Neural cell (in vitro differentiated cells): ENCODE results near the gene ZNF93. TPM values are rescaled to one million over a fixed set of nuclear protein-coding genes. Genes with fewer than 3 reads are reported as not detected.
"Not testable (repeated sequence)": the region's sequence is repeated elsewhere in the genome, so short reads cannot be mapped to it uniquely, and the experiment has no call there.

Experiments used
- H2AFZ ChIP-seq: fragments of 200-600, 300-800 bp; sonication (generic), shearing (Covaris generic); 2 replicates; pipeline ENCODE4 v1.6.0; 2014; ENCODE audit warnings: low read depth, mild to moderate bottlenecking, antibody characterized with exemption, low read length, moderate library complexity
- H3F3A ChIP-seq: fragments of 200-600 bp; shearing (Covaris generic); 2 replicates; pipeline ENCODE4 v1.6.1; 2016; ENCODE audit warnings: mild to moderate bottlenecking, moderate library complexity, mixed read lengths, antibody characterized with exemption, low read length; ENCODE audit not compliant: insufficient read depth, poor library complexity, severe bottlenecking
- H3K27ac ChIP-seq: fragments of 200-600, 300-800 bp; sonication (generic), shearing (Covaris generic); 2 replicates; pipeline ENCODE4 v1.5.1; 2014; ENCODE audit warnings: mild to moderate bottlenecking, low read length, moderate library complexity
- H3K27me3 ChIP-seq: fragments of 300-800, 200-600 bp; sonication (generic), shearing (Covaris generic); 2 replicates; pipeline ENCODE4 v1.6.0; 2014; ENCODE audit warnings: mild to moderate bottlenecking, low read depth, low read length, moderate library complexity; ENCODE audit not compliant: insufficient read depth
- H3K36me3 ChIP-seq: fragments of 300-800, 200-600 bp; sonication (generic), shearing (Covaris generic); 2 replicates; pipeline ENCODE4 v1.5.1; 2014; ENCODE audit warnings: mild to moderate bottlenecking, antibody characterized with exemption, low read length, moderate library complexity; ENCODE audit not compliant: insufficient read depth
- H3K4me2 ChIP-seq: fragments of 300-800, 200-600 bp; sonication (generic), shearing (Covaris generic); 2 replicates; pipeline ENCODE4 v1.6.0; 2014; ENCODE audit warnings: mild to moderate bottlenecking, low read length
- H3K4me3 ChIP-seq: fragments of 300-800, 200-600 bp; sonication (generic), shearing (Covaris generic); 2 replicates; pipeline ENCODE4 v1.5.1; 2014; ENCODE audit warnings: mild to moderate bottlenecking, low read length, moderate library complexity
- H3K79me2 ChIP-seq: fragments of 200-600 bp; shearing (Covaris generic); replicated peaks from 2 replicates; pipeline ENCODE4 v1.6.0; 2014; ENCODE audit warnings: mild to moderate bottlenecking, low read length, moderate library complexity; ENCODE audit not compliant: insufficient read depth
- H3K9ac ChIP-seq: fragments of 300-800, 200-600 bp; sonication (generic), shearing (Covaris generic); 2 replicates; pipeline ENCODE4 v1.6.1; 2016; ENCODE audit warnings: mild to moderate bottlenecking, low read length, mixed read lengths
- H3K9me2 ChIP-seq: fragments of 200-600 bp; shearing (Covaris generic); 2 replicates; pipeline ENCODE4 v1.6.1; 2016; ENCODE audit warnings: mild to moderate bottlenecking, low read length, mixed read lengths; ENCODE audit not compliant: insufficient read depth
- H3K9me3 ChIP-seq: fragments of 200-600, 300-800 bp; sonication (generic), shearing (Covaris generic); 2 replicates; pipeline ENCODE4 v1.6.1; 2016; ENCODE audit warnings: mild to moderate bottlenecking, mixed run types, low read length, moderate library complexity, mixed read lengths
- H4K20me1 ChIP-seq: fragments of 200-600 bp; shearing (Covaris generic); 2 replicates; pipeline ENCODE4 v1.6.1; 2016; ENCODE audit warnings: mild to moderate bottlenecking, mixed run types; ENCODE audit not compliant: insufficient read depth
- CTCF ChIP-seq: fragments of 450-650 bp; IDR thresholded peaks from 2 replicates; pipeline ENCODE4 v1.5.1; 2014; ENCODE audit warnings: antibody characterized with exemption, mild to moderate bottlenecking, moderate library complexity; ENCODE audit not compliant: poor library complexity, severe bottlenecking
- EP300 ChIP-seq: fragments of 450-650 bp; conservative IDR thresholded peaks from 2 replicates; pipeline ENCODE4 v1.6.1; 2014; ENCODE audit warnings: antibody characterized with exemption, mild to moderate bottlenecking, moderate library complexity; ENCODE audit not compliant: poor library complexity, severe bottlenecking
- EZH2 ChIP-seq: fragments of 200-600, 300-800 bp; shearing (Covaris generic), sonication (generic); IDR thresholded peaks from 2 replicates; pipeline ENCODE4 v1.6.1; 2014; ENCODE audit warnings: antibody characterized with exemption, low read length, borderline replicate concordance, mild to moderate bottlenecking; ENCODE audit not compliant: insufficient read depth, poor library complexity, severe bottlenecking
- MXI1 ChIP-seq: fragments of 450-650 bp; conservative IDR thresholded peaks from 2 replicates; pipeline ENCODE4 v1.6.1; 2014; ENCODE audit warnings: antibody characterized with exemption, mild to moderate bottlenecking; ENCODE audit not compliant: poor library complexity, severe bottlenecking
- POLR2AphosphoS5 ChIP-seq: IDR thresholded peaks from 2 replicates; pipeline ENCODE4 v1.6.1; 2012
- RAD21 ChIP-seq: fragments of 450-650 bp; conservative IDR thresholded peaks from 2 replicates; pipeline ENCODE4 v1.6.1; 2014; ENCODE audit warnings: antibody characterized with exemption, mild to moderate bottlenecking, moderate library complexity
- REST ChIP-seq: IDR thresholded peaks from 2 replicates; pipeline ENCODE4 v1.6.1; 2012; ENCODE audit warnings: borderline replicate concordance
- SMC3 ChIP-seq: fragments of 450-650 bp; conservative IDR thresholded peaks from 2 replicates; pipeline ENCODE4 v1.6.1; 2014; ENCODE audit warnings: antibody characterized with exemption, mild to moderate bottlenecking, moderate library complexity; ENCODE audit not compliant: poor library complexity
- TAF1 ChIP-seq: IDR thresholded peaks from 2 replicates; pipeline ENCODE4 v1.6.1; 2012; ENCODE audit warnings: low read depth
- polyA plus RNA-seq: library from polyadenylated mRNA; depleted of rRNA; stranded (reverse); fragments of >200 nt; gene quantifications from 2 replicates; pipeline ENCODE4 v1.2.3, GENCODE V29; 2014

Gene ZNF93
- polyA plus RNA-seq, 1 donor from 2014 or later = 14.9 TPM

GRCh38 chr19:19911150-19911549 is 10.4 kb downstream of the ZNF93 start:
- no peak for TF ChIP-seq RAD21
- TF ChIP-seq EZH2 = no peak
- TF ChIP-seq POLR2AphosphoS5 = no peak
- no peak for TF ChIP-seq EP300
- no peak overlapping the region for H2AFZ ChIP-seq
- H4K20me1 ChIP-seq = no peaks in the 10 kb centered on the region

GRCh38 chr19:19914596-19914995 is 13.8 kb downstream of the ZNF93 start:
- no peaks in the 10 kb centered on the region for H3K27me3 ChIP-seq
- TF ChIP-seq POLR2AphosphoS5 (no peak), TAF1 (no peak), SMC3 (no peak), REST (no peak), RAD21 (no peak), EP300 (no peak), CTCF (no peak), MXI1 (no peak), EZH2 (no peak)
- peaks cover 4% of the 10 kb centered on the region for H3K9me3 ChIP-seq
- H3K27ac ChIP-seq = no peak overlapping the region
- no peak overlapping the region for H3K4me3 ChIP-seq
- H3F3A ChIP-seq = no peaks in the 10 kb centered on the region
- no peaks in the 10 kb centered on the region for H3K9me2 ChIP-seq
- no peaks in the 10 kb centered on the region for H4K20me1 ChIP-seq
- H3K36me3 ChIP-seq = peaks cover 10% of the 10 kb centered on the region
- no peak overlapping the region for H3K9ac ChIP-seq
- H2AFZ ChIP-seq = no peak overlapping the region
- no peak overlapping the region for H3K4me2 ChIP-seq
- peaks cover 32% of the 10 kb centered on the region for H3K79me2 ChIP-seq

More at GRCh38 chr19:19911150-19911549, 10.4 kb downstream of the ZNF93 start:
- Histone ChIP-seq H3K79me2 (peaks cover 64% of the 10 kb centered on the region), H3K4me2 (no peak overlapping the region), H3K9me3 (peaks cover 4% of the 10 kb centered on the region), H3F3A (no peaks in the 10 kb centered on the region), H3K27me3 (no peaks in the 10 kb centered on the region), H3K27ac (no peak overlapping the region), H3K9ac (no peak overlapping the region), H3K36me3 (peaks cover 1% of the 10 kb centered on the region), H3K9me2 (no peaks in the 10 kb centered on the region), H3K4me3 (no peak overlapping the region)

GRCh38 chr19:19930417-19930816 is 29.7 kb downstream of the ZNF93 start:
- H3K4me2 ChIP-seq, H3K9ac ChIP-seq, H3K4me3 ChIP-seq, H3F3A ChIP-seq, H3K9me2 ChIP-seq, H3K27ac ChIP-seq, H3K79me2 ChIP-seq, H3K27me3 ChIP-seq, H2AFZ ChIP-seq, H4K20me1 ChIP-seq: not testable (repeated sequence)
- Histone ChIP-seq H3K36me3 (peaks cover 54% of the 10 kb centered on the region), H3K9me3 (peaks cover 31% of the 10 kb centered on the region)

DNA sequence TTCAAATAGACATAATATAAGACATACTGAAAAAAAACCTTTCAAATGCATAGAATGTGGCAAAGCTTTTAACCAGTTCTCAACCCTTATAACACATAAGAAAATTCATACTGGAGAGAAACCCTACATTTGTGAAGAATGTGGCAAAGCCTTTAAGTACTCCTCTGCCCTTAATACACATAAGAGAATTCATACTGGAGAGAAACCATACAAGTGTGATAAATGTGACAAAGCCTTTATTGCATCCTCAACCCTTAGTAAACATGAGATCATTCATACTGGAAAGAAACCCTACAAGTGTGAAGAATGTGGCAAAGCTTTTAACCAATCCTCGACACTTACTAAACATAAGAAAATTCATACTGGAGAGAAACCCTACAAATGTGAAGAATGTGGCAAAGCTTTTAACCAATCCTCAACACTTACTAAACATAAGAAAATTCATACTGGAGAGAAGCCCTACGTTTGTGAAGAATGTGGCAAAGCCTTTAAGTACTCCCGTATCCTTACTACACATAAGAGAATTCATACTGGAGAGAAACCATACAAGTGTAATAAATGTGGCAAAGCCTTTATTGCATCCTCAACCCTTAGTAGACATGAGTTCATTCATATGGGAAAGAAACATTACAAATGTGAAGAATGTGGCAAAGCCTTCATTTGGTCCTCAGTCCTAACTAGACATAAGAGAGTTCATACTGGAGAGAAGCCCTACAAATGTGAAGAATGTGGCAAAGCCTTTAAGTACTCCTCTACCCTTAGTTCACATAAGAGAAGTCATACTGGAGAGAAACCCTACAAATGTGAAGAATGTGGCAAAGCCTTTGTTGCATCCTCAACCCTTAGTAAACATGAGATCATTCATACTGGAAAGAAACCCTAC is 32.9 kb downstream of the ZNF93 start:
- not testable (repeated sequence) for H3K9ac ChIP-seq, H4K20me1 ChIP-seq, H2AFZ ChIP-seq, H3K27ac ChIP-seq, H3K79me2 ChIP-seq, H3K9me2 ChIP-seq, H3K4me2 ChIP-seq, H3K27me3 ChIP-seq, H3F3A ChIP-seq, H3K4me3 ChIP-seq
- peaks cover 28% of the 10 kb centered on the region for H3K9me3 ChIP-seq
- H3K36me3 ChIP-seq = peaks cover 33% of the 10 kb centered on the region
